Right lung (tissue), 5 donors: Measurements from ENCODE around the gene NME1. TPM values are rescaled to one million over a fixed set of nuclear protein-coding genes. Genes with fewer than 3 reads are reported as not detected.

ENCODE experiments used
- DNase-seq, 2 donors: peaks; one replicate each; pipeline ENCODE4 v3.0.0-alpha.2; 2013
- polyA plus RNA-seq, 5 donors: library from polyadenylated mRNA; unstranded; fragments of 120-200 nt; gene quantifications; one replicate each; pipeline versions ENCODE4 v1.2.1 to v1.2.3, GENCODE V29; 2013; ENCODE audit warnings: inconsistent platforms in 1 of 5, low replicate concordance in 1 of 5; ENCODE audit not compliant: insufficient read length in 5 of 5, insufficient read depth in 1 of 5

Gene NME1
- polyA plus RNA-seq, 5 donors = 49.3 to 68.4 (median 56.1) TPM

DNA sequence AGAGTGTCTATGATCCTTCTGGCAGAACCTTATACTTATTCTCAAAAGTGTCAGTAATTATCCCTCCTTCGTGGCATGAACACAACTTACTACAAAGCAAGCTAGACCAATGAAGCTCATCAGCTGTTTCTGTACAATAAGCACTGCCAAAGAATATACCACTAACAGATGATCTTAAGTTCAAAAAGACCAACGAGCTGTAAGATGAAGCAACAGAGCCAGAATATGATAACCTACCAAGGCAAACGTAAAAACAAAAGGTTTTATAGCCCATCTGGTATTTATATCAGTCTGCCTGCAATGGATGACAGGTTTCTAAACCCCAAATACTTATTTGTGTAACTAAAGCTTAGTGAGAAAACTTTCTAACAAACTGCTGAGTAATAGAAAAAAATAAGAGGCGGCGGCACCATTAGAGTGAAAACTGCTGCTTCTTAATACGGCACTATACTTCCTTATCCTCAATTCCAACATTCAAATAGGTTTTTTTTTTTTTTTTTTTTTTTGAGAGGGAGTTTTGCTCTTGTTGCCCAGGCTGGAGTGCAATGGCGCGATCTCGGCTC is 35.0 kb downstream of the NME1 start:
- DNase-seq = peak; percentile 56 to 67

DNA sequence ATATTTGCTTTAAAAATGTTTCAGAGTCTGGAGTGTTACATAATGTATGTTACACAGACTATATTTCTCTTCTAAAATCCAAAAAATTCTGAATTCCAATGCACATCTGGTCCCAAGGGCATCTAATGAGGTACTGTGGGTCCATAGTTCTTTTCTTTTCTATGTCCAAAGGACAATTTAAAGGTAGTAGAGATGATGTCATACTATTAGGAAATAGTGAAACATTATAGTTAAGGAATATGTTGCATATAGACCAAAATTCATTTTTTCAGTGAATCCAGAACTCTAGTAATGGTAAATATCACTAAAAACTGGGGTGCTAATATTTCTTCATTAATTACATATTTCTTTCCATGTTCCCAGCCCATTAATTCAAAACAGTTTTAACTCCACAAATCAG is 35.8 kb downstream of the NME1 start:
- DNase-seq = no peak

DNA sequence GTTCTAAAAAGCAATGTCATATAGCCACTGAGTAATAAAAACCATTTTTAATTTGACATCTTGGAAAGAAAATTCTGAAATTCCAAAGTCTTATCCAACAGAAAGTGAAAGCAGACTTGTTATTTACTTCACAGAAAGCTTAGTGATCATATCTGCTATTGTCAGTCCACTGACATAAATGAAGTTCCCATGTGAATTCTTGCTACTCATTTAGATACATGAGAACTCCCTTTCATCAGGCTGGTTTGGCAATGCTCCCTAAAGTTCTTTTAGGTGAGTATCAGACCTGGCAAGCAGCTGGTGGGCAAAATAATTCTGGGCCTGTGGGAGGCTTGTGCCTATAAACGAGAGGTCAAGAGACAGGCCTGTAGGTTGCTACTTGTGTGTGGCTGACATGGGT is 36.3 kb downstream of the NME1 start:
- no peak for DNase-seq

DNA sequence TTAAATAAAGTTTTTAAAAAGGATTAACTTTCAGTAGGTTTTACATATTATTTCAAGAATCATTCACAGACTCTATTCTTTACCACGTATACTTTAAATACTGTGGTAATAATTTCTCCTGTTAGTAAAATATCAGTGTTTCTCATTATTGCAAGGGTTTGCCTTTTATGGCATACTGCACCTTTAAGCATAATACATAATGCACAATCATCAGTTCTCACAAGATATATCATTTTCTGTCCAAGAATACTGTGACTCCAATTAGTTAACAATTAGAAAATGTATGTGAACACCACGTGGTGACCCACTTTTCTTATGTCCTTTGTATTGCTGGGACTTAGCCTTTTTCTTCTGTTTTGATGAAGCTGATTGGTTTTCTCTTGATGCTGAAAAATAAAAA is 38.5 kb downstream of the NME1 start:
- no peak for DNase-seq

DNA sequence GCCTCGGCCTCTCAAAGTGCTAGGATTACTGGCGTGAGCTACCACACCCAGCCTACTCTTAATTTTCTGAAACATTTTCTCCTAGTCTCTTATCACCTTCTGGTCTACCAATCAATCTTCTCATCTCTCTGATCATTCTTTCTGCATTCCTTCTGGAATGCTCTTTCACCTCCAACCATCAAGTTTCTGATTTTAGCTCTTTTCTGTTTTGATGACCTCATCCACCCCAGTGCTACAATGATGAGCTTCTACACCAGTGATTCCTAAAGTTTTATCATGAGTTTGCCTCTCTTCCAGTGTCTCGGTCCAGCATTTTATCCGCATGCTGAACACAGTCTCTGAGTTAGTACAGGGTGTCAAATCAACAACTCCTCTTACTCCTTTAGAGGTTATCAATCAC is 44.4 kb downstream of the NME1 start:
- no peak for DNase-seq

DNA sequence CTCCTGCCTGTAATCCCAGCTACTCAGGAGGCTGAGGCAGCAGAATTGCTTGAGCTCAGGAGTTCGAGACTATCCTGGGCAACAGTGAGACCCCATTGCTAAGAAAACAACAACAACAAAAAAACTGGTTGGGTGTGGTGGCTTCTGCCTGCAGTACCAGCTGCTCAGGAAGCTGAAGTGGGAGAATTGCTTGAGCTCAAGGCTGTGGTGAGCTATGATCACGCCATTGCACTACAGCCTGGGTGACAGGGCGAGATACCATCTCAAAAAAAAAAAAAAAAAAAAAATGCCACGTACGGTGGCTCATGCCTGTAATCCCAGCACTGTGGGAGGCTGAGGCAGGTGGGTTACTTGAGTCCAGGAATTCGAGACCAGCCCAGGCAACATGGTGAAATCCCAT is 46.9 kb downstream of the NME1 start:
- DNase-seq = no peak

DNA sequence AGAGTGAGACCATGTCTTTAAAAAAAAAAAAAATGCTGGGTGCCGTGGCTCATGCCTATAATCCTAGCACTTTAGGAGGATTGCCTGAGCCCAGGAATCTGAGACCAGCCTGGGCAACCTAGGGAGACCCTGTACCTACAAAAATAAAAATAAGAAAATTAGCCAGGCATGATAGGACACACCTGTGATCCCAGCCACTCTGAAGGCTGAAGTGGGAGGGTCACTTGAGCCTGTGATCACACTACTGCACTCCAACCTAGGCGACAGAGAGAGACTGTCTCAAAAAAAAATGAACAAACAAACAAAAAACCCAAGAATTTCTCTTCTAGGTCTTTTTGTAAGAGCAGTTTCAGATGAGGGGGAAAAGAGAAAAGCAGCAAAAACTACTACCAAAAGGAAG is 47.5 kb downstream of the NME1 start:
- no peak for DNase-seq

DNA sequence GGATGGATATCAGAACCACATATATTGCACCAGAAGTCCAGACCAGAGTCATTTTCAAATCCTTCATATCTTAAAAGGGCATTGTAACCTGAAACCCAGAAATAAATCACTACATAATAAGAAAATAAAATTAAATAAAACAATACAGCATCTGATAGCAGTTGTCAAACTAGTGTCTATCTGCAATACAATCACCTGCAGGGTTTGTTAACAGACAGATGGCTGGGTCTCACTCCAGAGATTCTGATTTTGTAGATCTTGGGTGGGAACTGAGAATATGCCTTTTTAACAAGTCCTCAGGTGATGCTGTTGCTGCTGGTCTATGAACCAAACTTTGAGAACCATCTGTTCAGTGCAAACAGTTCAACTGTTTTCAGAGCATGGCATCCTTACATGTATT is 50.5 kb downstream of the NME1 start:
- no peak for DNase-seq

Other genes starting within 250 kb of the NME1 start
- gene SPAG9, start 32.7 kb upstream of the NME1 start, polyA plus RNA-seq = 100 to 1,000 TPM in 4 of 5 donors, 10 to 100 TPM in 1; 70.9 to 150 (median 128) TPM
- 100 to 1,000 TPM; 259 to 326 (median 276) TPM for gene NME2, start 12.9 kb downstream of the NME1 start, polyA plus RNA-seq
- gene MBTD1, start 106.5 kb downstream of the NME1 start, polyA plus RNA-seq = 10 to 100 TPM; 35.5 to 63.7 (median 58.2) TPM
- gene UTP18, start 107.0 kb downstream of the NME1 start, polyA plus RNA-seq = 10 to 100 TPM; 35.9 to 49.2 (median 37.5) TPM